ENCODE measurements around the gene ACVR1B. TPM values are rescaled to one million over a fixed set of nuclear protein-coding genes. Genes with fewer than 3 reads are reported as not detected.

The ACVR1B gene
- total and polyA plus RNA-seq, 9 of the 15 experiments (the other 6 are each of a cell fraction or from before 2014, with no cell fraction given), result 0.97 to 15.1 (median 6.8) TPM

- TF ChIP-seq CREB3L1 (IDR thresholded peaks at IDR 0.05; ENCODE audit: borderline replicate concordance, low read depth), result 0 out of 2 replicates have a peak, but pooled peaks have one; percentile 43
- TF ChIP-seq PATZ1 (CRISPR knock-in tag; IDR thresholded peaks at IDR 0.05; ENCODE audit: borderline replicate concordance), result no peak
- no peak for TF ChIP-seq FOXM1 (IDR thresholded peaks at IDR 0.05; ENCODE audit: low read depth)
- no peak for TF ChIP-seq FOXM1 (CRISPR knock-in tag; IDR thresholded peaks at IDR 0.05; ENCODE audit: low read depth)
- TF ChIP-seq NUFIP1 (IDR thresholded peaks at IDR 0.05; ENCODE audit: partially characterized antibody), result no peak
- no peak for TF ChIP-seq RFX5 (IDR thresholded peaks at IDR 0.05; ENCODE audit: low read depth, low read length)
- no peak for TF ChIP-seq TRIM25 (IDR thresholded peaks at IDR 0.05; ENCODE audit: borderline replicate concordance)
- peak in 1 of 3 experiments; percentile 79; a peak in 2 of 6 replicates for TF ChIP-seq ZBTB11 (CRISPR knock-in tag; IDR thresholded peaks at IDR 0.05)
- TF ChIP-seq PKNOX1 (IDR thresholded peaks at IDR 0.05), result no peak
- no peak for TF ChIP-seq ARID3B (CRISPR knock-in tag; IDR thresholded peaks at IDR 0.05; ENCODE audit: borderline replicate concordance)
- no peak for TF ChIP-seq ILK (tag; IDR thresholded peaks at IDR 0.05; ENCODE audit: borderline replicate concordance, low read depth)
- no peak for TF ChIP-seq HOMEZ (CRISPR knock-in tag; IDR thresholded peaks at IDR 0.05)
These were observed at the start of gene ACVR1B (continued) for GRCh38 chr12:51951199-51951842.
